T47D (cell line): ENCODE data around the gene KMT2E.

ENCODE experiments used
- DNase-seq, 2 experiments: peaks; one replicate each; pipeline versions ENCODE4 v3.0.0 to v3.0.0-alpha.2; 2011 to 2012; ENCODE audit warnings: low read depth in 1 of 2, low spot score in 1 of 2
- JUND ChIP-seq: IDR thresholded peaks from 2 replicates; pipeline ENCODE4 v1.6.1; 2012; ENCODE audit warnings: low read depth
- in situ Hi-C: cut with HindIII; loops from 2 replicates; pipeline ENCODE4 v1.10.0; 2016; ENCODE audit warnings: low sequenced_read_pairs, low pct_unique_long_range_greater_than_20kb

KMT2E gene

DNA sequence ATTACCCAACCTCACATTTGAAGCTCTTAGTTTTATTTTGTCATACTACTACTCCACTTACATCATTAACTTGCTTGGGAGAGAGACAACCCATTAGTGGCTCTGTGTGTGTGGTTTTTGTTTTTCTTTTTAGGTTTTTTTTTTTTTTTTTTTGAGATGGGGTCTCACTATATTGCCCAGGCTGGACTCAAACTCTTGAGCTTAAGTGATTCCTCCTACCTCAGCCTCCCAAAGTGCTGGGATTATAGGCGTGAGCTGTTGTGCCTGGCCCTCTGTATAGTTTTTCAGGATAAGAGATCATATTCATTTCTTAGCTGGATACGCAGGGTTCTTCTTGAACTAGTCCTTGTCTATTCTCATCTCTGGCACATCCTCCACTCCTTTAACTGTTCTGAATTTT lies 41.1 kb downstream of the KMT2E start:
- in situ Hi-C loops: no loop called here
- TF ChIP-seq JUND: no peak
- DNase-seq: no peak

DNA sequence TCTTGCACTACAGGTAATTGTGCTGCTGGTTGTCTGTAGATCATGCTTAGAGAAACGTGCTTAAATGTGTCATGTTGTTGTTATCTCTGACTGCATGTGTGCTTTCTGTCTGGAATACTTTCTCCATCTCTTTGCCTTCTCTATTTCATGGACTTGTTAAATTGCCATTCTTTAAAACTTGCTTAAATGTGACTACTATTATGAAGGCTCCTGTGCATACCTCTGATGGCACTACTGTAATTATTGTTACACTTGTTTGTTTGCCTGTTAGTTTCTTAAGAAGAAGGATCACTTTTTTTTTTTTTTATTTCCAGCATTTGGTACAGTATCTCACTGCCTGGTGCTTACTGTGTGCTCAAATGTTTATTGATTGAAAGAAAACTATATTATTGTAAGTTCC lies 41.6 kb downstream of the KMT2E start:
- in situ Hi-C loops: no loop called here
- TF ChIP-seq JUND: no peak
- DNase-seq: no peak

DNA sequence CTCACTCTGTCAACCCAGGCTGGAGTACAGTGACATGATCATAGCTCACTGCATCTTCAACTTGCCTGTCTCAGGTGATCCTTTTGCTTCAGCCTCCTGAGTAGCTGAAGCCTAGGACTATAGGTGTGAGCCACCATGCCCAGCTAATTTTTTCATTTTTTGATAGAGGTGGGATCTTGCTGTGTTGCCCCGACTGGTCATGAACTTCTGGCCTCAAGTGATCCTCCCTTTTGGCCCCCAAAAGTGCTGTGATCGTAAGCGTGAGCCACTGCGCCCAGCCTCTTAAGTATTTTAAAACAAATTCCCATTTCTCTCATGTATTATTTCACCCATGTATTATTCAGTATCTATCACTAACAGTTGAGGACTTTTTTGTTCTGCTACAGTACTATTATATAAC lies 43.5 kb downstream of the KMT2E start:
- no peak for TF ChIP-seq JUND
- DNase-seq: no peak
- in situ Hi-C loops: no loop called here

DNA sequence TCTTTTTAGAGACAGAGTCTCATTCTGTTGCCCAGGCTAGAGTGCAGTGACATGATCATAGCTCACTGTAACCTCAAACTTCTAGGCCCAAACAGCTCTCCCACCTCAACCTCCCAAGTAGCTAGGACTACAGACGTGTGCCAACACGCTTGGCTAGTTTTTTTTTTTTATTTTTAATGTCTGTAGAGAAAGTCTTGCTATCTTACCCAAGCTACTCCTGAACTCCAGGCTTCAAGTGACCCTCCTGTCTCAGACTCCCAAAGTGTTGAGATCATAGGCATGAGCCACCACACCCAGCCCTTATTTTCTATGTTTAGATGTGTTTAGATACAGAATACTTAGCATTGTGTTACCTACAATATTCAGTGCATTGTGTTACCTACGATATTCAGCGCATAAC lies 46.4 kb downstream of the KMT2E start:
- TF ChIP-seq JUND: no peak
- DNase-seq: no peak
- in situ Hi-C loops: no loop called here

DNA sequence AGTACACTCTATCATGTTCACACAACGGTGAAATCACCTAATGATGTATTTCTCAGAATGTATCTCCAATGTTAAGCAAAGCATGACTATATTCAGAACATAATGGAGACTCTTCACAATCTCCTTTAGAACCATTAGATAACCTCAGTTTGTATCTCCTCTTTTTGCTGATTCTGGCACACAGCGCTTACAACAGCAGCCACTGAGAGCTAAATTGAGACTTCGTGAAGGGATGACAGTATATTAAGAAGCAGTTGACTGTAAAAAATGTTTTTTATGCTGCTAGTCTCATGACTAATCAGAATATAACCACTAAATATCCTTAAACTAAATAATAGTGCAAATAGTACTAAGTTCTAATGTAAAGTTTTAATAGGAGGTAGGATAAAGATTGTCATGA lies 46.9 kb downstream of the KMT2E start:
- DNase-seq: no peak
- in situ Hi-C loops: no loop called here
- TF ChIP-seq JUND: no peak

DNA sequence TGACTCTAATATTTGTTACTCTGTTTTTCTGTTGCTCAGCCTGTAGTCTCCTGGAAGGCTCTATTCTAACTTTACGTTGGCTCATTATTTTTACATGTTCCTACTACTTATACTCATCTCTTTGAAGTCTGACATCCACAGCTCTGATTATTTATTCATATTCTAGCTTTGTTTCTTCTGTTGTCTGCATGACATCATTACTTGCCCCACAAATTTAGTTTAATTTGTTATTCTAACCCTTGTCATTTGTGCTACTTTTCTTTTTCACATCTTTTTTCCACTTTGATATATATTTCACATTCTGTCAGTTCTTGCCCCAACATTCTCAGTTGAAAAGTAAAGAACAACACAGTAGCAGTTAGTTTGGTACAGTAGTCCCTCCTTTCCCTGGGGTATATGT lies 51.1 kb downstream of the KMT2E start:
- no peak for DNase-seq
- in situ Hi-C loops: no loop called here
- no peak for TF ChIP-seq JUND

DNA sequence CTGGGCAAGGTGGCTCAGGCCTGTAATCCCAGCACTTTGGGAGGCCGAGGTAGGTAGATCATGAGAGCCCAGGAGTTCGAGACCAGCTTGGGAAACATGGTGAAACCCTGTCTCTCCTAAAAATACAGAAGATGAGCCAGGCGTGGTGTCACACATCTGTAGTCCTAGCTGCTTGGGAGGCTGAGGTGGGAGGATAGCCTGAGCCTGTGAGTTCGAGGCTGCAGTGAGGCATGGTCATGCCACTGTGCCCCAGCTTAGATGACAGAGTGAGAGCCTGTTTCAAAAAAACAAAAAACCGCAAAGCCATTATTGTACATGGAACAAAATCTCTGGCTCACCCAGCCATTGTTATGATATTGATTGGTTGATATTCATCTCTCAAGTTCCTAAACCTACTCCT lies 53.7 kb downstream of the KMT2E start:
- no peak for DNase-seq
- no peak for TF ChIP-seq JUND
- in situ Hi-C loops: no loop called here

DNA sequence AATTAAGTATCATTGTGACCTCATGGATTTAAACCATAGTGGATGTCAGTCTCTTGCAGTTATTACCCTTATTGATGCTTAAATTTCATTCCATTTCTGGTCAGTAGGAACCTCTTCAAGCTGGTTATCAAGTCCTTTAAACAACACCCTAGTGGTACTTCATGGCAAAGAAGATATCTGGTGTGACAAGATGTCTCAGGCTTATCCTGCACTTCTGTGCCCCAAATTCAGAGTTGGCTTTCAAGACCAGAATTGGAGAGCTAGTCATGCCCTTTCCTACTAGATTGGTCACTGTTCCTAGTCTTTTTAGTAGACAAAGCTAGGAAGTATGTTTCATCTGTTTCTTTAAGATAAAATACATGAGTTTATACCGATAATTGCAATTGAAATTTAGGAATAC lies 54.9 kb downstream of the KMT2E start:
- TF ChIP-seq JUND: no peak

DNA sequence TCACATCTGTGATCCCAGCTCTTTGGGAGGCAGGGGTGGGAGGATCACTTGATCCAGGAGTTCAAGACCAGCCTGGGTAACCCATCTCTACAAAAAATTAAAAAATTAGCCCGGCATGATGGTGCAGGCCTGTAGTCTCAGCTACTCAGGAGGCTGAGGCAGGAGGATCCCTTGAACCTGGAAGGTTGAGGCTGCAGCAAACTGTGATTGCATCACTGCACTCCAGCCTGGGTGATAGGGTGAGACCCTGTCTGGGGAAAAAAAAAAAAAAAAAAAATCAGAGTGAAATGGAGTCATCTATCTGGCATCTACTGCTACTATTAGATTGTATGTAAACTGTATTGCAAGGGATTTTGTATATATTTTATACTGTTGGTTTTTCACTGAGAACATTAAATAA lies 59.1 kb downstream of the KMT2E start:
- in situ Hi-C loops: no loop called here
- DNase-seq: no peak
- no peak for TF ChIP-seq JUND

More for the DNA sequence above, 54.9 kb downstream of the KMT2E start:
- in situ Hi-C loops: no loop called here
- DNase-seq: no peak

DNA sequence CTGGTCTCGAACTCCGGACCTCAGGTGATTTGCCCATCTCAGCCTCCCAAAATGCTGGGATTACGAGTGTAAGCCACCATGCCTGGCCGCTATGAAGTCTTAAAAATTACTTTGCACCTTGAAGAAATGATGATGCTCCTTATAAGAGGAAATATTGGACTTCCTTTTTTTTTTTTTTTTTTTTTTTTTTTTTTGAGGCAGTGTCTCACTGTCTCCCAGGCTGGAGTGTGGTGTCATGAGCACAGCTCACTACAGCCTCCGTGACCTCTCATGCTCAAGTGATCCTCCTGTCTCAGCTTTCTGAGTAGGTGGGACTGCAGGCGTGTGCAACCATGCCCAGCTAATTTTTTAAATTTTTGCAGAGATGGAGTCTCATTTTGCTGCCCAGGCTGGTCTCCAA lies 65.3 kb downstream of the KMT2E start:
- TF ChIP-seq JUND: no peak
- in situ Hi-C loops: no loop called here
- no peak for DNase-seq

DNA sequence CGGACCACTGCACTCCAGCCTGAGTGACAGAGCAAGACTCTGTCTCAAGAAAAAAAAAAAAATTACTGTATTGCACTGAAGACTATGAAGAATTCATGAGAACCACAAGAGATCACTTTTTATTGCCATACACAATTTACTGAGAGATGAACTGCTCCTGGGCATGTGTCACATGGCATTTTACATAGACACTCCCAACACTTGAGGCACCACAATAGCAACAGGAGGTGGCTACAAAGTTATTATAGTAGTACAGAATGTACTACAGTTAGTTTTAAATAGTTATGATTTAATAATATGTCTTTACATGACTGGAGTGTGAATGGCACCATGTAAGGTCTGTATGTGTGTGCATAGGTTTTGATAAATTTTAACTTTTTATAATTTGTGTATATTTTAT lies 70.6 kb downstream of the KMT2E start:
- no peak for DNase-seq
- in situ Hi-C loops: no loop called here
- no peak for TF ChIP-seq JUND

DNA sequence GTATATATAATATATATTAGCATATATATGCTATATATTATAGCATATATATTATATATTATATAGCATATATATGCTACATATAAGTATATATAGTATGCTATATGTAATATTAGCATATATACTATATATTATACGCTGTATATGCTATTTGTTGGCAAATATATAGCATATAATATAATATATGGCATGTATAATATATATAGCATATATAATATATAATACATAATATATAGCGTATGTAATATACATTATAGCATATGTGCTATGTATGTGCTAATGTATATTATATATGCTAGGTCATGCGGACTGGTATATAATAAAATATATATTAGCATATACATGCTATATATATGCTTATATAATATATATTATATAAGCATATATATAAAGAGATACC lies 72.8 kb downstream of the KMT2E start:
- in situ Hi-C loops: no loop called here
- no peak for DNase-seq
- TF ChIP-seq JUND: no peak

DNA sequence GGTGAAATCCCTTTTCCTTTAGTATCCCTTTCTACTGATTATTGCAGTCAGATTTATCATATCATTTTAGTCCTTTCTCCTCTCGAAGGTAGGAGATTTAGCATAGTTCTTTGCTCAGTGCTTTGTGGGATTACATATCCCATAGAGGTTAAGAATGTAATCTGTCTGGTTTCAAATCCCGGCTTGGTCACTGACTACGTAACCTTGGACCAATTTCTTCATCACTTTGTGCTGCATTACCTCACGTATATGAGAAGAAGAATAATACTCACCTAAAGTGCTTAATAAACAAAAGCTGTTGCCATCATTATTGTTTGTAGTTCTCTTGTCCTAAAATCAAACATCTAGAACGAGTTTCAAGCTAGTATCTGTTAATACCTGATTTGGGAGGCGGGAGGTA lies 74.0 kb downstream of the KMT2E start:
- in situ Hi-C loops: no loop called here
- DNase-seq: no peak
- no peak for TF ChIP-seq JUND

DNA sequence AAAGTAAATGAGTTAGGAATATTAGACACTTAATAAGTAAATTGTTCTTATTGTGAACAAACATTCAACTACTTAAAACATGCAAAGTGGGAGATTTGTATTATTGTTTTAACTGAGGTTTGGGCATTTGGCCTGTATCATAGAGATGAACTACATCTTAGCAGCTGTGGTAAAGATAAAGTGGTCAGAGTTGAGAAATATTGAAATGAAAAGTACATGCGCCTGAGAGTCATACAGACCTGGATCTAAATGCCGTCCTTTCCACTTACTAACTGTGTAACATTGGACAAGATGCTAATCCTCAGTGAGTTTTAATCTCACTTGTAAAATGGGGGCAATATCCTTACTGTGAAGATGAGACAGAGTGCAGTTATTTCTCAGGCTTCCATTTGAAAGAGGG lies 74.5 kb downstream of the KMT2E start:
- TF ChIP-seq JUND: no peak
- no peak for DNase-seq
- in situ Hi-C loops: no loop called here

DNA sequence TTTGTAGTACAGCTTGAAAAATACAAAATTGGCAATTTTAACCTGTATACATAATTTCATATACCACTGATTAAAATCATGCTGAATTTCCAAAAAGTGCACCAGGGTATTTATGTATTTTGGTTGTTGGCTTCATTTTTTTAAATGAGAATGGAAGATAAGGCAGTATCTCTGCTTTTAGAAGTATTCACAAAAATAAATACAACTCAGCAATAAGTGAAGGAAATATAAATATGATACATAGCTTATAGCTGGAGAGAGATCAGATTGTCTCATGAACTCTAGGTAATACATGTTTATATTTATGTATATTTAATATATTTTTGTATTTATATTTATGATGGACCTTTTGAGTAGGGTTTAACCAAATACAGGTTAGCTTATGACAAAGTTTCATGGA lies 81.0 kb downstream of the KMT2E start:
- in situ Hi-C loops: no loop called here
- no peak for TF ChIP-seq JUND
- DNase-seq: no peak
